GM10847 (cell line): Measurements from ENCODE around the gene RCE1.

ENCODE experiments used
- POLR2A ChIP-seq: IDR thresholded peaks from 2 replicates; pipeline ENCODE4 v1.6.1; 2011; ENCODE audit not compliant: insufficient read length; ENCODE audit errors: extremely low read depth

RCE1 gene

GRCh38 chr11:66841861-66842260 is 1.4 kb upstream of the RCE1 start:
- no peak for TF ChIP-seq POLR2A

- TF ChIP-seq POLR2A = no peak
Observed at GRCh38 chr11:66842501-66842895, 743 bp upstream of the RCE1 start.

- no peak for TF ChIP-seq POLR2A
Observed at GRCh38 chr11:66843776-66844495, 695 bp downstream of the RCE1 start.

GRCh38 chr11:66844496-66845142 is 1.4 kb downstream of the RCE1 start:
- no peak for TF ChIP-seq POLR2A

- TF ChIP-seq POLR2A = no peak
Observed at GRCh38 chr11:66845143-66845875, 2.1 kb downstream of the RCE1 start.

- no peak for TF ChIP-seq POLR2A
Observed at GRCh38 chr11:66845876-66846212, 2.6 kb downstream of the RCE1 start.

GRCh38 chr11:66846671-66847091 is 3.4 kb downstream of the RCE1 start:
- TF ChIP-seq POLR2A = no peak

- no peak for TF ChIP-seq POLR2A
Observed at GRCh38 chr11:66847461-66848232, 4.4 kb downstream of the RCE1 start.

GRCh38 chr11:66848671-66849500 is 5.6 kb downstream of the RCE1 start:
- TF ChIP-seq POLR2A = no peak

GRCh38 chr11:66849501-66850234 is 6.4 kb downstream of the RCE1 start:
- TF ChIP-seq POLR2A = no peak

- TF ChIP-seq POLR2A = no peak
Observed at GRCh38 chr11:66850235-66850587, 7.0 kb downstream of the RCE1 start.

GRCh38 chr11:66850588-66851238 is 7.5 kb downstream of the RCE1 start:
- TF ChIP-seq POLR2A = no peak

- TF ChIP-seq POLR2A = no peak
Observed at GRCh38 chr11:66851239-66851596, 8.0 kb downstream of the RCE1 start.
